Measurements from ENCODE around the gene AVPR2.

The AVPR2 gene

DNA sequence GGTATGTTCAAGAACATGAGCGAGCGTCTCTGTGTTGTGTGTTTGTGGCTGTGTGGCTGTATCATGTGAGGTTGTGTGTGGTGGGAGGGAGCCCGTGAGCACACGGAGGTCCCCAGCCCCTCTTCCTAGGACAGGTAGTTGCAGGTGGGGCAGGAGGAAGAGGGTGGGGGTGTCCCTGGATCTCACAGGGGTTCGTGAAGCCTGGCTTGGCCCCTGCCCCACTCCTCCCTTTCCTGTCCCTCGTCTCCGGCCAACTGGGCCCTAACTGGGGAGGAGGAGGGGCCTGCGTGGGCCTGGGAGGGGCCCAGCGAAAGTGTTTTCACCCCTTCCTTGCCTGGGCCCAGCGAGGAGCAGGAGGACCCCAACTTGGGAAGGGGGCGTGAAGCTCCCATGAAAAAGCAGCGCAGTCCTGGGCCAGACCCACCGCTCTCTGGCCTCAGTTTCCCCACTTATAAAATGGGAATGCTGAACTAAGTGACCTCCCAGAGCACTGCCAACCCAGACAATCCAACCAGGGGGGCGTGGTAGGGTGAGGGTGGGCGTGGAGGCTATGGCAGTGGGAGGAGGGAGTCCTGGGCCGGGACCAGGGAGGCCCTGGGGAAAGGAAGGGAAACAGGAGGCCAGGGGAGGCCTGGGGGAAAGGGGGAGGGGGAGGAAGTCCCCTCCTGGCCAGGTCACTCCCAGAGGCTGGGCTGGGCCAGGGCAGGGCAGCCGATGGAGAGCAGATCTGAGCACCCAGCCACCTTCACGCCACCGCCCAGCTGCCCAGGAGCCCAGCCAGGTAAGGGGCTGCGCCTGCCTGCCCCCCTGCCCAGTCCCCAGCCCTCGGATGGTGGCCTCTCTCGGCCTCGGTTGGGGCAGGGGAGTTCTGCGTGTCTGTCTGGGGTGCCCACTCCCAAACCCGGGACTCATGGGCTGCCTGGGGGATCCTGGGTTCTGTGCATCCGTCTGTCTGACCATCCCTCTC lies at the start of gene AVPR2:
Gene AVPR2, plus strand, starts transcription at position 683 of the 967 bp plus-strand sequence. CDS start 473 bp downstream, outside the sequence.
- H3K4me3 ChIP-seq (ENCODE audit: low read depth, low read length): no peak within 1 kb of the TSS
- DNase-seq (ENCODE audit: low read depth): no peak

DNA sequence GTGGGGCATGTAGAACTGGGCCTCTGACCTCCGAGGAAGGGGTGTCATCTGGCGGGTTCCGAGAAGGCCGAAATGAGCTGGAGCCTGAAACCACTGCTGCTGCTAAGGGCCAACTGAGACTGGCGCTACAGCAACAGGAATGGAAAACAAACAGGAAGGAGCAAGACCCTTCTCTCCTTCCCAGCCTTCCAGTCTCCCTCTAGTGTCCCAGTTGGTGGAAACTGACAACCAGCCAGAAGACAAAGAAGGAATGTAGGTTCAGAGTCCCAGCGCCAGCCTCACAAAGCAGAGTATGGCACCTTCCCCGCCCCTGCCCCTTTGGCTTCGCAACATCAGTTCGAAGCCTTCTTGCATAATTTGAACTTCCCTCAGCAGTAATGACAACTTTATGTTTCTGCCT lies 49.8 kb upstream of the AVPR2 start:
- H3K4me3 ChIP-seq (ENCODE audit: low read depth, low read length): no peak overlapping the region
- no peak for DNase-seq (ENCODE audit: low read depth)

- H3K4me3 ChIP-seq (ENCODE audit: low read depth, low read length): no peak overlapping the region
- DNase-seq (ENCODE audit: low read depth): no peak
Measured at GRCh38 chrX:153857348-153857903, 47.0 kb upstream of the AVPR2 start.

GRCh38 chrX:153861151-153861550 lies 43.3 kb upstream of the AVPR2 start:
- no peak for DNase-seq (ENCODE audit: low read depth)
- H3K4me3 ChIP-seq (ENCODE audit: low read depth, low read length): no peak overlapping the region

- H3K4me3 ChIP-seq (ENCODE audit: low read depth, low read length): no peak overlapping the region
- no peak for DNase-seq (ENCODE audit: low read depth)
Measured at GRCh38 chrX:153861733-153862310, 42.7 kb upstream of the AVPR2 start.

DNA sequence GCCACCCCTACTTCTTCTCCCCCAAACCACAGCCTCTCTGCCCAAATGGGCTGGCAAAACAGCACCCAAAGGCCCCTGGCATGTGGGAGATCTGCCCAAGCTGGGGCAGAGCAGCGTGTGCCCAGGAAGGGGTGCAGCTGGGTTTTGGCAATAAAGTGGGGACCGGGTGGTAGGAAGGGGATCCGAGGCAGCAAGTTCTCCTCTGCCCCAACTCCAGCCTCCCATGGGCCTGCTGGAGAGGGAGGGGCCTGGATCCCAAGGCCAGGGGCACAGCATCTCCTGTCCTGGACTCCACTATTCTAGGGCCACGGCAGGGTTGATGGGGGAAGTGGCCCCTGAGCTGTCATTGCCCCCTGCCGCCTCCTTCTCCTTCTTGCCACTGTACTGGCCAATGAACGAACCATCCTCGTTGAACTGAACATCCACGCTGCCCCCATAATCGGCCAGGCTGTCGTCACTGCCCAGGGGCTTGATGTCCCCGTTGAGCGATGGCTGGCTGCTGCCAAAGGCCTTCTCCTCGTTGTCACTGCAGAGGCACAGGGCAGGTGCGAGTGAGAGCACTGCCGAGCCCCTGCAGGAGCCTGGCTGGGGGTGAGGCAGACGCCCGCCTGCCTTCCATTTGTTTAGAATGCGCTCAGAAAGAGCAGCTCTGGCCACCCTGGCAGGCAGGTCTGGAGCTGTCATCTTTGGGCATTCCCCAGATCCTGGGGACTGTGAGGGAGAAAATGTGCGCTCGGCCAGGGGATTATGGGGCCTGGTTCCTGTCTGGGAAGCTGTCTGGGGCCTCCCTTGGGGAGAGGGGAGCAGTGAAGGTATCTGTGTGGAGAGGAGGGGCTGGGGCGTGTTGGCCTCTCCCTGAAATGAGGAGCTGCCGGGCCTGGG lies 41.9 kb upstream of the AVPR2 start:
- H3K4me3 ChIP-seq (ENCODE audit: low read depth, low read length): no peak overlapping the region
- DNase-seq (ENCODE audit: low read depth): no peak

GRCh38 chrX:153863251-153863991 lies 41.1 kb upstream of the AVPR2 start:
- DNase-seq (ENCODE audit: low read depth): no peak
- no peak overlapping the region for H3K4me3 ChIP-seq (ENCODE audit: low read depth, low read length)

GRCh38 chrX:153864101-153864500 lies 40.4 kb upstream of the AVPR2 start:
- H3K4me3 ChIP-seq (ENCODE audit: low read depth, low read length): no peak overlapping the region
- no peak for DNase-seq (ENCODE audit: low read depth)

- no peak overlapping the region for H3K4me3 ChIP-seq (ENCODE audit: low read depth, low read length)
- no peak for DNase-seq (ENCODE audit: low read depth)
Measured at GRCh38 chrX:153864561-153865320, 39.7 kb upstream of the AVPR2 start.

GRCh38 chrX:153865321-153865580 lies 39.2 kb upstream of the AVPR2 start:
- H3K4me3 ChIP-seq (ENCODE audit: low read depth, low read length): no peak overlapping the region
- no peak for DNase-seq (ENCODE audit: low read depth)

DNA sequence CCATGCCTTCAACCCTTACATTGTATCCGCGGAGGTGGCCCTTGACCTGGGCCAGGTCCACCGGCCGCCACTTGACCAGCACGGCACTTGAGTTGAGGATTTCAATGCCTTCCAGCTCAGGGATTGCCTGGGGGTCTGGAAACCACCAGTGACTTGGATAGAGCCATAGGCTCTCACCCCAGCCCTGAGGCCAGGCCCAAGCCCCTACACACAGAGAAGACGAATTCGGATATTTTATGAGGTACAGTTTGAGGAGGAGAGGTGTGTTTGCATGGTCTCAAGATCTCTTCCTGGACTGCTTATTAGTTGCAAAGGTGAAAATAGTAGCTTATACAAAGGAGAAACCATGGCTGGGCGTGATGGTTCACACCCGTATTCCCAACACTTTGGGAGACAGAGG lies 38.8 kb upstream of the AVPR2 start:
- H3K4me3 ChIP-seq (ENCODE audit: low read depth, low read length): no peak overlapping the region
- DNase-seq (ENCODE audit: low read depth): no peak

- DNase-seq (ENCODE audit: low read depth): no peak
- no peak overlapping the region for H3K4me3 ChIP-seq (ENCODE audit: low read depth, low read length)
Measured at GRCh38 chrX:153866302-153867019, 38.0 kb upstream of the AVPR2 start.

DNA sequence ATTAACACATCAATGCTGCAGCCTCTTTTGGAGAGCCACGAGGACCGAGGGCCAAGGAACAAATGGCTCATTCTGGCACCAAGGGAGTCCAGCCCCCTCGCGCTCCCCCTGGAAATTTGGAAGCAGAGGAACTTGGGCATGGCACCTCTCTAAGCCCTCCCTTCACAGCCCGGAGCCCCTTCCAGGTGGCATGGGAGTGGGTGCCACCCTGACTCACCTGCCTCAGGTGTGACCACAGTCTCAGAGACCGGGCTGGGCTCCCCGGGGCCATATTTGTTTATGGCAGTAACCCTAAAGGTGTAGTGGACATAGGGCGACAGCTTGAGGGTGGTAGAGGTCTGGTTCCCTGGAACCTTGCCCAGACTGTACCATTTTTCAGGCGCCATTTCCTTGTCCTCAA lies 37.3 kb upstream of the AVPR2 start:
- H3K4me3 ChIP-seq (ENCODE audit: low read depth, low read length): no peak overlapping the region
- DNase-seq (ENCODE audit: low read depth): no peak

DNA sequence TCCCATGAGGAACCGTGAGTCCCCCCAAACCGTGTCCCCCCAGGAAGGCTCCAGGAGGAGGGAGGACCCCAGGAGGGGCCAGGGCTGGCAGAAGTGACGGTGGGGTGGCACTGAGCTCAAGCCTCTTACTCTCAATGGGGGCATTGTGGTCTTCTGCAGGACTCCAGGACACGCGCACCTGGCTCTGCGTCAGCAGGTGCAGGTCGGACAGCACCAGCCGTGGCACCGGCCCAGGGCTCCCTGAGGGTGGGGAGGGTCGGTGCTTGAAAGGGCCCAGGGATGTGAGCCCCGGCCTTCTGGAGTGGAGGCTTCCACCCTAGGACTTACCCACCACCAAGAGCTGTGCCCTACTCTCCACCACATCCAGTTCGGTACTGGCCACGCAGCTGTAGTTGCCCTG lies 36.8 kb upstream of the AVPR2 start:
- no peak for DNase-seq (ENCODE audit: low read depth)
- H3K4me3 ChIP-seq (ENCODE audit: low read depth, low read length): no peak overlapping the region

DNA sequence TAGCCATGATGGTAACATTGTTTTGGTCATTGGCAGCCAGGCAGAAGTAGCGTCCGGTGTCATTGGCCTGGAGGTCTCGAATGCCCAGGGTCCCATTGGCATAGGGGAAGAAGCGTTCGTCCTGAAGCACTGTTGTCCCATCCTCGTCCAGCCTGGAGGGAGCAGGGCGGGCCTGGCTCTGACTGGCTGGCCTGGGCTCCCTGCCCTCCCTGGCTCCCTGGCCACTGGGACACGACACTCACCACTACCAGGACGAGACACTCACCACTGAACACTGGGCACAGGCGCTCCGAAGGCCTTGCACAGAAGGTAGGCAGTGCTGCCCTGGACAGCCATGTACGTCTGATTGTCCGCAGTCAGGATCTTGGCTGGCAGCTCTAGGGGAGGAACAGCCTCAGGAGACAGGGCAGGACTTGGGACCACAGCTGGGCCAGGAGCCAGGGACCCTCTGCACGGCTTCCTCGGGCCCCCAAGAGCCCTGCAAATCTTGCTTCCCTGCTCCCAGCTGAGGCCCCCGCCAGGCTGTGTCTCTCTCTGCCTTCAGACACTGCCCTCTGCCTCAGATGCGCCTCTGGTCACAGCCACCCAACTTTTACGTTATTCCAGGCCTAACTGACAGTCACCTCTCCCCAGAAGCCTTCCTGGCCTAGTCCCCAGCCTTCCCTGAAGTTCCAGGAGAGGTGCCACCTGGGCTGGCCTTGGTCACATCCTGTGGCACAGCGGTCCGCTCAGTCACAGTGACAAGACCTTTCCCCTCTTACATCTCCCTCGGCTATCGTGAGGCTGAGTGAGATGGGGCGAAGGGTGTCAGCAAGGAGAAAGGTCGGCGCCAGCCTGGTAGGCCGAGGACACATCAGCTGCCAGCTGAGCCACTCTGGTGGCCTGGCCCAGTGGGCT lies 35.6 kb upstream of the AVPR2 start:
- DNase-seq (ENCODE audit: low read depth): no peak
- no peak overlapping the region for H3K4me3 ChIP-seq (ENCODE audit: low read depth, low read length)

DNA sequence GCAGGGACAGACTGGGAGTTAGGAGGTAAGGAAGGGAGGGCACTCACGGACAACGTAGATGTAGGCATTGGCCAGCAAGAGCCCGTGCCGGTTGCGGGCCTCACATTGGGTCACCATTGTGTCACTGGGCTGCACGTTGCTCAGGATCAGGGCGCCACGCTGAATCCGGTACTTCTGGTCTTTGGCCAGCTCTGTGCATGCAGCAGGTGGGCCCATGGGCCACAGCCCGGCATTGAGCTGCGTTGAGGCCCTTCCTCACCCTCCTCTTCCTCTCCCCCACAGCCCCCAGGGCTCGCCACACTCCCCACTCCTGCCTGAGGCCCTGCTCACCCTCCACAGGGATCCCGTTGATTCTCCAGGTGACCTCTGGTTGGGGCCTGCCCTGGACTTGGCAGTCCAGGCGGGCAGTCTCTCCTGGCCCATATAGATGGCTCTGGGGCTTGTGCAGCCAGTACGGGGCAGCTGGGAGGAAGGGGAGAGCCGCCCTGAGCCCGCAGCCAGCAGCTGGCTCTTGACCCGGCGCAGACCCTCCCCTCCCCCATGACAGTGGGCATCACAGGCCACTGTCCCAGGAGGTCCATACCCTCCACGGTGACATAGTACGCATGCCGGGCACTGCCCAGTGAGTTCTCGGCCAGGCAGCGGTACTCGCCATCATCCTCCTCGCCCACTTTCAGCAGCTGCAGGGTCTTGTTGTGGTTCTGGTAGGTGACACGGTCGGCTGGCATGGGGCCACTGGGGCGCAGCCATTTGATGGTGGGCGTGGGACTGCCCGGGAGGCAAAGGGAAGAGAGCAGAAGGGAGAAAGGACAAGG lies 34.8 kb upstream of the AVPR2 start:
- no peak overlapping the region for H3K4me3 ChIP-seq (ENCODE audit: low read depth, low read length)
- no peak for DNase-seq (ENCODE audit: low read depth)
